Muscle layer of colon (tissue), 2 donors: ENCODE results near the gene SCN4A.
"Not testable (repeated sequence)": the region's sequence is repeated elsewhere in the genome, so short reads cannot be mapped to it uniquely, and the experiment has no call there.

ENCODE experiments used
- H3K27ac ChIP-seq: one replicate; pipeline ENCODE4 v1.7.0; 2013; ENCODE audit warnings: low read depth, mild to moderate bottlenecking, low read length, moderate library complexity
- H3K27me3 ChIP-seq, 2 donors: one replicate each; pipeline ENCODE4 v1.7.0; 2013; ENCODE audit warnings: low read length in 2 of 2, mild to moderate bottlenecking in 2 of 2; ENCODE audit not compliant: insufficient read depth in 2 of 2, control insufficient read depth in 1 of 2
- H3K36me3 ChIP-seq: one replicate; pipeline ENCODE4 v1.7.0; 2013; ENCODE audit warnings: mild to moderate bottlenecking, low read length; ENCODE audit not compliant: insufficient read depth
- H3K4me1 ChIP-seq: one replicate; pipeline ENCODE4 v1.7.0; 2013; ENCODE audit warnings: mild to moderate bottlenecking, low read length; ENCODE audit not compliant: insufficient read depth
- H3K4me3 ChIP-seq, 2 donors: one replicate each; pipeline ENCODE4 v1.7.0; 2013; ENCODE audit warnings: low read length in 2 of 2, low read depth in 1 of 2, mild to moderate bottlenecking in 1 of 2, moderate library complexity in 1 of 2
- H3K9ac ChIP-seq: one replicate; pipeline ENCODE4 v1.7.0; 2013; ENCODE audit warnings: low read length
- H3K9me3 ChIP-seq: one replicate; pipeline ENCODE4 v1.7.0; 2013; ENCODE audit warnings: mild to moderate bottlenecking, low read length
- donor health status: abdominal sarcoma.
- donor health status: Adenocarcinoma of cecum.

The SCN4A gene

GRCh38 chr17:63926164-63926563, 46.6 kb downstream of the SCN4A start:
- Histone ChIP-seq H3K27ac (no peak overlapping the region), H3K4me3 (no peak overlapping the region), H3K27me3 (no peaks in the 10 kb centered on the region), H3K4me1 (no peaks in the 10 kb centered on the region), H3K9me3 (no peaks in the 10 kb centered on the region), H3K36me3 (no peaks in the 10 kb centered on the region), H3K9ac (no peak overlapping the region)

- Histone ChIP-seq H3K4me3 (no peak overlapping the region), H3K27ac (no peak overlapping the region), H3K4me1 (no peaks in the 10 kb centered on the region), H3K9ac (no peak overlapping the region), H3K9me3 (no peaks in the 10 kb centered on the region), H3K27me3 (no peaks in the 10 kb centered on the region), H3K36me3 (no peaks in the 10 kb centered on the region)
These were observed 47.1 kb downstream of the SCN4A start for GRCh38 chr17:63925615-63926014.

GRCh38 chr17:63922402-63922801, 50.3 kb downstream of the SCN4A start:
- not testable (repeated sequence) for H3K4me1 ChIP-seq, H3K4me3 ChIP-seq, H3K9ac ChIP-seq, H3K27ac ChIP-seq, H3K36me3 ChIP-seq, H3K27me3 ChIP-seq, H3K9me3 ChIP-seq

GRCh38 chr17:63920779-63921178, 51.9 kb downstream of the SCN4A start:
- not testable (repeated sequence) for H3K36me3 ChIP-seq, H3K27ac ChIP-seq, H3K9ac ChIP-seq, H3K27me3 ChIP-seq, H3K9me3 ChIP-seq, H3K4me3 ChIP-seq, H3K4me1 ChIP-seq

- not testable (repeated sequence) for H3K27me3 ChIP-seq, H3K4me3 ChIP-seq, H3K9ac ChIP-seq, H3K4me1 ChIP-seq, H3K27ac ChIP-seq, H3K36me3 ChIP-seq, H3K9me3 ChIP-seq
These were observed 52.7 kb downstream of the SCN4A start for GRCh38 chr17:63920050-63920449.

GRCh38 chr17:63919311-63919723, 53.4 kb downstream of the SCN4A start:
- Histone ChIP-seq H3K4me3 (no peak overlapping the region), H3K27ac (no peak overlapping the region), H3K27me3 (no peaks in the 10 kb centered on the region), H3K36me3 (no peaks in the 10 kb centered on the region), H3K9ac (no peak overlapping the region), H3K9me3 (no peaks in the 10 kb centered on the region), H3K4me1 (no peaks in the 10 kb centered on the region)

- not testable (repeated sequence) for H3K9ac ChIP-seq, H3K27me3 ChIP-seq, H3K27ac ChIP-seq, H3K4me3 ChIP-seq, H3K36me3 ChIP-seq, H3K4me1 ChIP-seq, H3K9me3 ChIP-seq
These were observed 53.9 kb downstream of the SCN4A start, which contains the start of gene GH1 for GRCh38 chr17:63918789-63919305. Gene GH1 (minus strand): TSS chr17:63918839. CDS start chr17:63918776, 63 bp downstream.

- H3K9ac ChIP-seq: no peak overlapping the region
- H3K4me3 ChIP-seq: no peak overlapping the region
- H3K4me1 ChIP-seq: no peaks in the 10 kb centered on the region
- no peak overlapping the region for H3K27ac ChIP-seq
- H3K36me3 ChIP-seq: no peaks in the 10 kb centered on the region
- H3K27me3 ChIP-seq: no peaks in the 10 kb centered on the region
- H3K9me3 ChIP-seq: no peaks in the 10 kb centered on the region
These were observed 54.4 kb downstream of the SCN4A start for GRCh38 chr17:63918305-63918704.

- Histone ChIP-seq H3K27me3 (no peaks in the 10 kb centered on the region), H3K4me1 (no peaks in the 10 kb centered on the region), H3K9ac (no peak overlapping the region), H3K9me3 (no peaks in the 10 kb centered on the region), H3K4me3 (no peak overlapping the region), H3K27ac (no peak overlapping the region), H3K36me3 (no peaks in the 10 kb centered on the region)
These were observed 55.1 kb downstream of the SCN4A start for GRCh38 chr17:63917646-63918045.

- H3K27me3 ChIP-seq, H3K4me3 ChIP-seq, H3K36me3 ChIP-seq, H3K9me3 ChIP-seq, H3K27ac ChIP-seq, H3K4me1 ChIP-seq, H3K9ac ChIP-seq: not testable (repeated sequence)
These were observed 55.5 kb downstream of the SCN4A start for GRCh38 chr17:63917206-63917605.

- Histone ChIP-seq H3K9me3 (no peaks in the 10 kb centered on the region), H3K9ac (no peak overlapping the region), H3K4me3 (no peak overlapping the region), H3K4me1 (no peaks in the 10 kb centered on the region), H3K36me3 (no peaks in the 10 kb centered on the region), H3K27me3 (no peaks in the 10 kb centered on the region), H3K27ac (no peak overlapping the region)
These were observed 56.0 kb downstream of the SCN4A start for GRCh38 chr17:63916566-63917185.

GRCh38 chr17:63915753-63916152, 57.0 kb downstream of the SCN4A start:
- H3K9ac ChIP-seq, H3K4me1 ChIP-seq, H3K36me3 ChIP-seq, H3K4me3 ChIP-seq, H3K27ac ChIP-seq, H3K27me3 ChIP-seq, H3K9me3 ChIP-seq: not testable (repeated sequence)
